Esophagus mucosa (tissue), 1 donor: ENCODE results near the gene LENG8. TPM values are rescaled to one million over a fixed set of nuclear protein-coding genes. Genes with fewer than 3 reads are reported as not detected.
A peak's percentile ranks its signal among the peaks of the same experiment; 100 is the strongest.

Source experiments
- ATAC-seq: fragments of 200-7000 bp; cut with Tn5 transposase; one replicate; pipeline ENCODE4 v1.9.1; 2020
- total RNA-seq: library from RNA; stranded (reverse); gene quantifications from one replicate; pipeline ENCODE4 v1.2.4, GENCODE V29; 2023
- donor health status: DM: yes; HTN: yes; CAD: no.

The LENG8 gene
- total RNA-seq, 1 donor from 2014 or later: 38.5 TPM

DNA sequence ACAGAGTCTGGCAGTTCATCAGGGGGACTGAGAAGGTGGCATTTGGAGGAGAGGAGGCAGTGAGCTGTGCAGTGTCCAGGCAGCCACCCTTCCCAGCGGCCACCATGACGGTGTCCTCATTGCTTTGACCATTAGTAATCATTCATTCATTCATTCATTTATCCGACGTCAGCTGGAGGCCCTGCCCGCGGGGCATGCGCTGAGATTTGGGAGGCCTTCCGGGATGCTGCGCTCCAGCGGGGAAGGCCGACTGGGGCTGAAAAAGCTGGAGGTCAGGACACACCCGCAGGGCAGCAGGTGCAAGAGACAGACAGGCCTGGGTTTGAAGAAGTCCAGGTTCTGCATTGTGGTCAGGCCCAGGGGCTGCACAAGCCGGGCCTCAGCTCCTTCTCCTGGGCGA is 24.8 kb upstream of the LENG8 start:
- no peak for ATAC-seq

- no peak for ATAC-seq
These were observed 24.2 kb upstream of the LENG8 start for GRCh38 chr19:54424660-54425381.

GRCh38 chr19:54425382-54425723 is 23.6 kb upstream of the LENG8 start:
- ATAC-seq: no peak

GRCh38 chr19:54426291-54426931 is 22.6 kb upstream of the LENG8 start:
- no peak for ATAC-seq

DNA sequence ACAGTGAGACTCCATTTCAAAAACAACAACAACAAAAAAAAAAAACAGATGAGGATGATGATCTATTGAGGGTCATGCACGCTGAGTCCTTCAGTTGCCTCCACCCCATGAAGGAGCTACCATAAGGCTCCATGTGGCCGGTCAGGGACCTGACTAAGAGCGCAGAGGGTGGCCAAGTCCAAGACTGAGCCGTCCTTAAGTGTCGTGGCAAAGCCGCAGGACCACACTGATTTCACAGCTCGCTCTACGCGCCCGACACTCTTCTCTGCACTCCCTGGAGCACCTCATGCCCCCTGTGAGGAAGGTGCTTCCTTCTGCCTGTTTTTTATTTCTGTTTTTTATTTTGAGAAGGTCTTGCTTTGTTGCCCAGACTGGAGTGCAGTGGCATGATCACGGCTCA is 21.4 kb upstream of the LENG8 start:
- ATAC-seq: no peak

GRCh38 chr19:54428323-54429175 is 20.4 kb upstream of the LENG8 start:
- ATAC-seq: no peak

- ATAC-seq: no peak
These were observed 19.9 kb upstream of the LENG8 start for GRCh38 chr19:54429176-54429495.

DNA sequence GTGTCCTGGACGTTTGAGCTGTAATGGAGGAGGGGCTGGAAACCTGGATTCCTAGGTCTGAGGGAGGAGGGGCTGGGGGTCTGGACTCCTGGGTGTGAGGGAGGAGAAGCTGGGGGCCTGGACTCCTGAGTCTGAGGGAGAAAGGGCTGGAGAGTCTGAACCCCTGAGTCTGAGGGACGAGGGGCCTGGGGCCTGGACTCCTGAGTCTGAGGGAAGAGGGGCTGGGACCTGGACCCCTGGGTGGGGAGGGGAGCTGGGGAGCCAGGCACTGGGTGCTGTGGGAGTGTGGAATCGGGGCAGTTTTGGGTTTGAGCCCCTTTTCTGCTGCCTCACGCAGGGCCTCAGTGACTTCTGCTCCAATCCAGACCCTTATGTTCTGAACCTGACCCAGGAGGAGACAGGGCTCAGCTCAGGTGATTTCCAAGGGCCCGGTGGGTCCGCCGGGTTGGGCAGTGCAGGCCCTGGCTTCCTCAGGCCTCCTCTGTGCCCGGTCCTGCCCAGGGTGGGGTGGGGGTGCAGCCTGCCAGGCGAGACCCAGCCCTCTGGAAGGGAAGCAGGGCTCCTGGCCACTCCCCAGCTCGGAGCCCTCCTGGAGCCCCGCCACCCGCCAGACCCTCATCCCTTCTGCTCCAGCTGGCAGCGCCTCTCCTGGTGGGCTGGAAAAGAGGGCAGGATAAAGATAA is 19.3 kb upstream of the LENG8 start:
- ATAC-seq: no peak

GRCh38 chr19:54430306-54431254 is 18.4 kb upstream of the LENG8 start:
- ATAC-seq: peak; percentile 41

DNA sequence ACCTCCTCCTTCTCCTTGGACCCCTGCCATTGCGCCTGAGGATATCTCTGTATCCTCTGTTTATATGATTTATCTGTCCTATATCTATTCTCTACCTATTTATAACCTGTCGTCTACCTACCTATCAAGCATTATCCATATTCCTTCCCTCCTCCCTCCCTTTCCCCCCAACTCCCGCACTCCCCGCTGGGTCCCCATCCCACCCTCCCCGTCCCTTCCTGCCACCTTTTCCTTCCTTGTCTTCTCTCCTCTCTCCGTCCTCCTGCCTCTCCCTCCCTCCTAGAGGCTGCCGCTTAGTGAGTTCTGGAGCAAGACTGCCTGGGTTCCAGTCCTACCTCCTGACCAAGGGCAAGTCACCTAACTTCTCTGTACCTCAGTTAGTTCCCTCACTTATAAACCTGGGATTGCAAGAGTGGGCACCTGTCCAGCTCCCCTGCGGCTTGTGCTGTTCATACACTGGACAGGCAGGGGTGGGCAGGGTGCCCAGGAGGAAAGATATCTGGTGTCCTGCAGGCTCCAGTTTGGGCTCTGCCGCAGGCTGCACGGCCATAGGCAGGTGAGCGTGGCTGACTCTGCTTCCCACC is 17.7 kb upstream of the LENG8 start:
- no peak for ATAC-seq

- ATAC-seq: peak; percentile 72
These were observed 16.8 kb upstream of the LENG8 start for GRCh38 chr19:54432144-54432738.

DNA sequence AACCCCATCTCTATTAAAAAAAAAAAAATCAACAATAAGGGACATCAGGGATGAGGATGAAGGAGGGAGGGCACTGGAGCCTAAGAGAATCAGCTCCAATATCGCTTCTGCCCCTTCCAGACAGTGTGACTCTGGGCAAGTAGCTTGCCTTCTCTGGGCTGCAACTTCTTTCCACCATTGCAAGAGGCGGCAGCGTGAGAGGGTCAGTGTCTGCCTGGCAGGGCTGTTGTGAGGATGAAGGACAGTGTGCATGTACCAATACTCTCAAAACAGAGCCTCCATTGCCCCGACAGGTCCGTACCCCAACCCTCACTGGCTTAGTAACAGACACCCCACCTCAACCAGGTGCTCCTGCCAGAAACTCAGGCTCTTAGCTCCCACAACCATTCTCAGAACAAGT is 15.3 kb upstream of the LENG8 start:
- ATAC-seq: no peak

DNA sequence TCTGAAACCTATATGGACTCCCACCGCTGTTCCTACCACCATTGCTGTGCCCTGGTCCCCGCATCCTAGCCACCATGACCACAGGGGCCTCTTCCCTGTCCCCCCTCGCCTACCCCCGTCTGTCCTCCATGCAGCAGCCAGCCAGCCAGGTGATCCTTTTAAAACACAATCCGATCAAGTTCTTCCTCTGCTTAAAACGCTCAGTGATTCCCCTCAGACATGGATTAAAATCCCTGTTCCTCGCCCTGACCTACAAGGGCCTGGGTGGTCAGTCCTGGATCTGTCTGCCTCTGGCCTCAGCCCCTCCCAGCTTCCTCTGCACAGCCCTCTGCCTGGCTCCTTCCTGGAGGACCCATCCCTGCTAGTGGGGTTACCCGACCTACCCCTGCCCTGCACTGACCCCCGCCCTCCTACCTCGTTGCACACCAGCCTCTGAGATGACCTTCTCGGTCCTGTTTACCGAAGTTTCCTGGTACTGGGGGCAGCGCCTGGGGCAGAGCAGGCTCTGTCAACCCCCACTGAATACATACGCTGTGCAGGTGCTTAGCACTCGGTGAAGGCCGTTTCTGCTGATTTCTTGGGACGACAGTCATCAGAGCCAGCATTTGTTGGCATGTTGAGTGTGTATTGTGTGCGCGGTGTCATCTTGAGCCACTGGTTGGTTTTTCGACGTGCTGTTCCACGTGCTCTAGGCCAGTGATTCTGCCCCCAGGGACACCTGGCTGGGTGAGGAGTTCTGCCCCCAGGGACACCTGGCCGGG is 14.7 kb upstream of the LENG8 start:
- no peak for ATAC-seq

DNA sequence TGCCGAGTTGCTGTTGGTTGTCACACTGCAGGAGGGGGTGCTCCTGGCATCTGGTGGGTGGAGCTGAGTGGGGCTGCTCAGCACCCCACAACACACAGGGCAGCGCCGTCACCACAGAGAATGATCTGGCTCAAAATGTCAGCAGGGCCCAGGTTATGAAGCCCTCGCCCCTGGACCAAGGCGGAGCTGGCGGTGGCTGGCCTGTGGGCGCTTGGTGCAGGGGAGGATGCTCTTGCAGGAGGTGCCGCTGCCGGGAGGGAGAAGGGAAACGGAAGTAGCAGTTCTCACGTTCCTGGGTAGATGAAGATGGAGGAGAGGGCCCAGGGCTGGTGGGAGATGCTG is 14.2 kb upstream of the LENG8 start:
- ATAC-seq: no peak

DNA sequence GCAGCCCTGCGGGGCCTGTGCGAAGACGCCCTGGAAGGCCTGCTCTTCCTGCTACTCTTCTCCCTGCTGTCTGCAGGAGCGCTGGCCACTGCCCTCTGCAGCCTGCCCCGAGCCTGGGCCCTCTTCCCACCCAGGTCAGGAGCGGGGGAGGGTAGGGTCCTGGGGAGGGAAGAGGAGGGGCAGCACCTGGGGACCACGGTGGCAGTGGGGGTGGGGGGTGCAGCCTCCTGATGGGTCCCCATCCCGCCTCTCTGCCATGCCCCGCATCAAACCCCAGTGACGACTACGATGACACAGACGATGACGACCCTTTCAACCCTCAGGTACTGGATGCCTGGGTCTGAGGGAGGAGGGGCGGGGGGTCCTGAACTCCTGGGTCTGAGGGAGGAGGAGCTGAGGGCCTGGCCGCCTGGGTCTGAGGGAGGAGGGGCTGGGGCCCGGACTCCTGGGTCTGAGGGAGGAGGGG is 13.4 kb upstream of the LENG8 start:
- no peak for ATAC-seq

DNA sequence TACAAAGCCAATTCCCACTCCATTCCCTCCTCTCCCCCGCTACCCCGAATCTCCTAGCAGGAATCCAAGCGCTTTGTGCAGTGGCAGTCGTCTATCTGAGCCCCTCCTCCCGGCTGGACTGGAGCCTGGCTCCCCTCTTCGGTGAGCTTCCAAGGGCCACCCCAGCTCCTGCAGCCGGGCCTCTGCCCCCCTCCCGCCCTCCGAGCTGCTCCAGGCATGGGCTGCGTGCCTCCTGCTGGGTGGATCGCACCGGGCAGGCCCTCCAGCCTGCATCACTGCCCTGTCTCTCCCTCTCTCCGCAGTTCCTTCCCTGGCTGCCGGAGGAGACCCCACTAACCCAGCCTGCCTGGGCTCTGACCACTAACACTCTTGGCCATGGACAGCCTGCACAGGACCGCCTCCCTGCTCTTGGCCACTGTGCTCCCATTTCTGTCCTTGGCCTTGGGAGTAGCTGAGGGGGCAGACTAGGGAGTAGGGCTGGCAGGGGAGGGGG is 12.9 kb upstream of the LENG8 start:
- ATAC-seq: no peak

- ATAC-seq: no peak
These were observed 12.3 kb upstream of the LENG8 start for GRCh38 chr19:54436628-54437252.

- ATAC-seq: peak; percentile 48
These were observed 9.7 kb upstream of the LENG8 start for GRCh38 chr19:54439174-54439851.

DNA sequence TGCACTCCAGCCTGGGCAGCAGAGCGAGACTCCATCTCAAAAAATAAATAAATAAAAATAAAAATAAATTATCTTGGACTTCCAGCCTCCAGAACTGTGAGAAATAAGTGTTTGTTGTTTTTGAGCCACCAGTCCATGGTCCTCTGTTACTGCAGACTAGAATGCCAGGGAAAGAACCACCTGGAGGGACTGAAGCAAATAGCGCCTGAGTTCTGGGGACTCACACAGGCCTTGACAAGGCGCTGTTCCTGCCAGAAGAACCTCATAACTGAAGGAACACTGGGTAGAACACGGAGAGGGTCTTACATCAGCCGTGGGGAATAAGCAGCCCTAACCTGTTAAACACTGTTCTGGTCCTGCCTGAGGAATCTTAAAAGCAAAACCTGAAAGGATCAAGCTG is 8.4 kb upstream of the LENG8 start:
- ATAC-seq: no peak
